SK-N-SH (cell line): ENCODE measurements around the gene PPP1R1B.

Experiments used
- CTCF ChIP-seq: fragments of 200-600 bp; sonication (generic); IDR thresholded peaks from 2 replicates; pipeline ENCODE4 v1.6.1; 2017; ENCODE audit warnings: antibody characterized with exemption, mild to moderate bottlenecking, moderate library complexity
- ELF1 ChIP-seq: IDR thresholded peaks from 2 replicates; pipeline ENCODE4 v1.4.0; 2012
- EP300 ChIP-seq, 2 experiments: IDR thresholded peaks; 2 replicates each; pipeline versions ENCODE4 v1.4.0 to v1.6.1; 2012; ENCODE audit warnings: borderline replicate concordance in 1 of 2, low read depth in 1 of 2, low read length in 1 of 2
- EZH2phosphoT487 ChIP-seq: fragments of 200-600 bp; sonication (generic); IDR thresholded peaks from 2 replicates; pipeline ENCODE4 v1.6.1; 2017; ENCODE audit warnings: low read depth, mixed run types, mild to moderate bottlenecking, antibody characterized with exemption, moderate library complexity, borderline replicate concordance
- MAX ChIP-seq: IDR thresholded peaks from 2 replicates; pipeline ENCODE4 v1.4.0; 2012; ENCODE audit warnings: low read depth
- NFIC ChIP-seq: IDR thresholded peaks from 2 replicates; pipeline ENCODE4 v1.4.0; 2012; ENCODE audit warnings: borderline replicate concordance
- REST ChIP-seq: IDR thresholded peaks from 2 replicates; pipeline ENCODE4 v1.6.1; 2012; ENCODE audit warnings: mild to moderate bottlenecking, low read depth, low read length, moderate library complexity

- TF ChIP-seq CTCF (no peak), NFIC (no peak), ELF1 (no peak), MAX (no peak), EZH2phosphoT487 (no peak), EP300 (IDR thresholded peaks at IDR 0.05; ENCODE audit: borderline replicate concordance in 1 of 2, low read depth in 1 of 2, low read length in 1 of 2) (no peak), REST (no peak)
Observed at GRCh38 chr17:39629494-39629880, 2.7 kb downstream of the PPP1R1B start.
